Measurements from ENCODE around the gene IQSEC1. TPM values are rescaled to one million over a fixed set of nuclear protein-coding genes. Genes with fewer than 3 reads are reported as not detected.
A peak's percentile ranks its signal among the peaks of the same experiment; 100 is the strongest.

The IQSEC1 gene
- total and polyA plus RNA-seq, 2 of the 8 experiments (the other 6 are each of a cell fraction or from before 2014, with no cell fraction given): 6.8 to 28.8 TPM

GRCh38 chr3:13045904-13046568 is 27.2 kb downstream of the IQSEC1 start:
- ChIA-PET CTCF (ENCODE audit: partially characterized antibody) (interaction anchor here (0.6 to 7.3 kb wide), 5 partner anchors 11 to 303 kb away, joined by 3 to 42 read pairs (median 5); no protein-coding TSS in a partner anchor), POLR2A (ENCODE audit: partially characterized antibody) (interaction anchor here (0.9 kb wide), 1 partner anchor 19 kb away, joined by 4 read pairs; no protein-coding TSS in a partner anchor)
- Histone ChIP-seq H3K14ac (ENCODE audit: insufficient read length) (no peak overlapping the region), H2BK120ac (replicated peaks; ENCODE audit: low read depth, low read length) (no peak overlapping the region), H4K20me1 (replicated peaks in 1 of 2; ENCODE audit: control insufficient read depth in 1 of 2, insufficient read depth in 2 of 2, low read length in 2 of 2) (no peaks in the 10 kb centered on the region), H4K91ac (replicated peaks; ENCODE audit: insufficient read length, low read length) (peak overlapping the region; percentile 32), H2AFZ (ENCODE audit: low read length) (no peak overlapping the region), H3K4ac (replicated peaks; ENCODE audit: insufficient read length, low read depth, low read length) (no peak overlapping the region), H3K4me3 (ENCODE audit: extremely low read depth in 1 of 4, insufficient read depth in 2 of 4, low read depth in 3 of 4, low read length in 4 of 4) (no peak overlapping the region), H2AK5ac (ENCODE audit: low read depth, low read length) (no peak overlapping the region), H3K79me2 (ENCODE audit: control insufficient read depth in 1 of 2, insufficient read depth in 2 of 2, low read length in 2 of 2) (no peaks in the 10 kb centered on the region), H3K23me2 (ENCODE audit: low read depth, low read length) (no peaks in the 10 kb centered on the region), H2BK5ac (ENCODE audit: low read depth, low read length) (no peak overlapping the region), H3K4me2 (ENCODE audit: insufficient read depth in 1 of 2, low read depth in 2 of 2, low read length in 2 of 2) (no peak overlapping the region), H3K18ac (ENCODE audit: extremely low read depth, low read length) (no peak overlapping the region), H2BK15ac (ENCODE audit: low read length) (0 out of 2 replicates have a peak overlapping the region, but pooled peaks have one; percentile 61), H4K8ac (ENCODE audit: extremely low read depth, insufficient read depth, low read length) (no peak overlapping the region), H3K27me3 (replicated peaks in 1 of 4; ENCODE audit: control insufficient read depth in 3 of 4, extremely low read depth in 1 of 4, insufficient read depth in 3 of 4, low read length in 3 of 4) (0 out of 7 replicates have a peak, but pooled peaks cover 0 to 2% (median 0%) of the 10 kb centered on the region in 4 experiments), H3K79me1 (ENCODE audit: low read depth, low read length) (no peaks in the 10 kb centered on the region), H3K36me3 (ENCODE audit: control insufficient read depth in 2 of 4, insufficient read depth in 4 of 4, low read length in 3 of 4) (no peaks in the 10 kb centered on the region), H3K56ac (replicated peaks; ENCODE audit: insufficient read length, low read depth, low read length) (no peak overlapping the region), H3K23ac (ENCODE audit: insufficient read length) (no peak overlapping the region), H3K9ac (replicated peaks in 1 of 4; ENCODE audit: extremely low read depth in 1 of 4, low read depth in 3 of 4, low read length in 3 of 4) (0 out of 7 replicates have a peak overlapping the region, but pooled peaks of 1 of the 4 experiments have one; percentile 29), H3K9me3 (ENCODE audit: insufficient read depth in 2 of 2, low read depth in 1 of 2, low read length in 1 of 2) (no peaks in the 10 kb centered on the region), H4K5ac (ENCODE audit: insufficient read length, low read depth, low read length) (no peak overlapping the region), H3K4me1 (replicated peaks in 1 of 4; ENCODE audit: control insufficient read depth in 3 of 4, insufficient read depth in 4 of 4, low read length in 3 of 4) (peaks cover 0 to 8% (median 5%) of the 10 kb centered on the region in 4 experiments; a peak in 4 of 7 replicates), H2BK12ac (ENCODE audit: low read depth, low read length) (peak overlapping the region; percentile 50; the same call in 1 of the 2 replicates), H3K27ac (ENCODE audit: low read depth, low read length) (no peak overlapping the region), H2BK20ac (ENCODE audit: low read length) (no peak overlapping the region)
- DNase-seq (ENCODE audit: low read depth in 1 of 2, low spot score in 2 of 2) (no peak), FAIRE-seq (no peak)
- 96% methylated on average over 20 of the region's 22 CpGs; no CpG with 5 or more reads in 1 of the 2 experiments for WGBS, 2 experiments (ENCODE audit: extremely low coverage in 1 of 2, insufficient coverage in 1 of 2, insufficient read length in 1 of 2, insufficient replicate concordance in 2 of 2, low coverage in 1 of 2, low lambda C conversion rate in 2 of 2, missing lambda C conversion rate in 1 of 2)
- TF ChIP-seq BACH1 (IDR thresholded peaks at IDR 0.05; ENCODE audit: low read length) (no peak), SUZ12 (IDR thresholded peaks at IDR 0.05; ENCODE audit: low read length) (no peak), KDM5A (IDR thresholded peaks at IDR 0.05; ENCODE audit: low read length) (no peak), POLR2A (IDR thresholded peaks at IDR 0.05; ENCODE audit: control extremely low read depth in 1 of 2, low read depth in 2 of 2, low read length in 2 of 2) (no peak)
